Parathyroid adenoma (tissue), 2 donors: Measurements from ENCODE around the gene CIC.

Source experiments
- H2AFZ ChIP-seq: fragments of 300-600 bp; sonication (generic); one replicate; pipeline ENCODE4 v1.7.0; 2017; ENCODE audit warnings: antibody characterized with exemption, mild to moderate bottlenecking
- H3K27ac ChIP-seq: fragments of 300-600 bp; sonication (generic); one replicate; pipeline ENCODE4 v1.7.0; 2017
- H3K27me3 ChIP-seq: fragments of 300-600 bp; sonication (generic); one replicate; pipeline ENCODE4 v1.7.0; 2017; ENCODE audit warnings: low read length; ENCODE audit not compliant: control insufficient read depth, insufficient read depth
- H3K36me3 ChIP-seq: fragments of 300-600 bp; sonication (generic); one replicate; pipeline ENCODE4 v1.7.0; 2017; ENCODE audit warnings: low read length; ENCODE audit not compliant: control insufficient read depth, insufficient read depth
- H3K4me1 ChIP-seq: fragments of 300-600 bp; sonication (generic); one replicate; pipeline ENCODE4 v1.7.0; 2017; ENCODE audit warnings: control low read depth
- H3K4me2 ChIP-seq: fragments of 300-600 bp; sonication (generic); one replicate; pipeline ENCODE4 v1.7.0; 2017; ENCODE audit warnings: low read length
- H3K4me3 ChIP-seq: fragments of 300-600 bp; sonication (generic); one replicate; pipeline ENCODE4 v1.7.0; 2017; ENCODE audit warnings: low read depth, low read length
- H3K79me2 ChIP-seq: fragments of 300-600 bp; sonication (generic); one replicate; pipeline ENCODE4 v1.7.0; 2017; ENCODE audit warnings: control low read depth
- H3K9ac ChIP-seq: fragments of 300-600 bp; sonication (generic); one replicate; pipeline ENCODE4 v1.7.0; 2017; ENCODE audit warnings: mild to moderate bottlenecking
- H3K9me3 ChIP-seq: fragments of 300-600 bp; sonication (generic); one replicate; pipeline ENCODE4 v1.7.0; 2017; ENCODE audit warnings: low read length; ENCODE audit not compliant: control insufficient read depth
- TF ChIP-seq, protein P1 (sequence below): fragments of 300-600 bp; sonication (generic); IDR thresholded peaks from one replicate; pipeline ENCODE4 v1.7.0; 2017; ENCODE audit warnings: antibody characterized with exemption, mild to moderate bottlenecking
- donor health status: primary hyperparathyroidism.

The CIC gene

DNA sequence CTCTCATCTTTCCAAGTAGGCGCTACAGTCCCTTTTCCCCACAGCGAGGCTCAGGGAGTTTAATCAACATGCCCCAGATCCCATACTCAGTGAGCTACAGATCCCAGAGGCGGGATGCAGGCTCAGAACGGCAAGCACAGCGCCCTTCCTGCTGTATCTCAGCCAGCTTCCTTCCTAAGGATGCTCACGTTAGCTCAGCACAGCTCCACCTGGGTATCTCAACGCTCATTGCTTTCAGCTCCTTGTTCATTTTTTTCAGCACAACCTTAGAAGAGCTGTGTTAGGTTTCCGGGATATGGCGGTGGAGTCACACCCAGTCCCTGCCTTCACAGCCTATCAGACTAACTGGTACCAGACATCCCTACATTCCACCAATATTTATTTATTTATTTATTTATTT, 53.3 kb downstream of the CIC start:
- Histone ChIP-seq H3K36me3 (no peaks in the 10 kb centered on the region), H3K4me2 (no peak overlapping the region), H3K27me3 (no peaks in the 10 kb centered on the region), H3K4me3 (no peak overlapping the region), H2AFZ (no peak overlapping the region), H3K9ac (no peak overlapping the region), H3K4me1 (peaks cover 6% of the 10 kb centered on the region), H3K79me2 (peaks cover 4% of the 10 kb centered on the region), H3K27ac (no peak overlapping the region), H3K9me3 (no peaks in the 10 kb centered on the region)
- TF ChIP-seq, protein P1, sequence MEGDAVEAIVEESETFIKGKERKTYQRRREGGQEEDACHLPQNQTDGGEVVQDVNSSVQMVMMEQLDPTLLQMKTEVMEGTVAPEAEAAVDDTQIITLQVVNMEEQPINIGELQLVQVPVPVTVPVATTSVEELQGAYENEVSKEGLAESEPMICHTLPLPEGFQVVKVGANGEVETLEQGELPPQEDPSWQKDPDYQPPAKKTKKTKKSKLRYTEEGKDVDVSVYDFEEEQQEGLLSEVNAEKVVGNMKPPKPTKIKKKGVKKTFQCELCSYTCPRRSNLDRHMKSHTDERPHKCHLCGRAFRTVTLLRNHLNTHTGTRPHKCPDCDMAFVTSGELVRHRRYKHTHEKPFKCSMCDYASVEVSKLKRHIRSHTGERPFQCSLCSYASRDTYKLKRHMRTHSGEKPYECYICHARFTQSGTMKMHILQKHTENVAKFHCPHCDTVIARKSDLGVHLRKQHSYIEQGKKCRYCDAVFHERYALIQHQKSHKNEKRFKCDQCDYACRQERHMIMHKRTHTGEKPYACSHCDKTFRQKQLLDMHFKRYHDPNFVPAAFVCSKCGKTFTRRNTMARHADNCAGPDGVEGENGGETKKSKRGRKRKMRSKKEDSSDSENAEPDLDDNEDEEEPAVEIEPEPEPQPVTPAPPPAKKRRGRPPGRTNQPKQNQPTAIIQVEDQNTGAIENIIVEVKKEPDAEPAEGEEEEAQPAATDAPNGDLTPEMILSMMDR: no peak

DNA sequence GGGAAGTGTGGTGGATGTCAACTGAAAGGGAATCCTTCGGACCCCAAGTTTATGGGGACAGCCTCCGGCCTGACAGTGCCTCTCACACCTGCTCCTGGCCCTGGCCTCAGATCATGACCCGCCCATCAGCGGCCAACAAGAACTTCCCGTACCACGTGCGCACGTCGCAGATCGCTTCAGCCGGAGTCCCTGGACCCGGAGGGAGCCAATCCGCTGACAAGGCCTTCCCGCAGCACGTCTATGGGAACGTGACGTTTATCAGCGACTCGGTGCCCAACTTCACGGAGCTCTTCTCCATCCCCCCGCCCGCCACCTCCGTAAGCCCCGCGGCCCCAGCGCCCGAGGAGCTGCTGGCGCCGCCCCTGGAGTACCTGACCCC, 54.4 kb downstream of the CIC start:
- Histone ChIP-seq H2AFZ (no peak overlapping the region), H3K4me1 (peaks cover 3% of the 10 kb centered on the region), H3K27me3 (no peaks in the 10 kb centered on the region), H3K36me3 (no peaks in the 10 kb centered on the region), H3K4me3 (no peak overlapping the region), H3K4me2 (no peak overlapping the region), H3K9ac (no peak overlapping the region), H3K27ac (no peak overlapping the region), H3K79me2 (peaks cover 6% of the 10 kb centered on the region), H3K9me3 (no peaks in the 10 kb centered on the region)
- TF ChIP-seq, protein P1: no peak

DNA sequence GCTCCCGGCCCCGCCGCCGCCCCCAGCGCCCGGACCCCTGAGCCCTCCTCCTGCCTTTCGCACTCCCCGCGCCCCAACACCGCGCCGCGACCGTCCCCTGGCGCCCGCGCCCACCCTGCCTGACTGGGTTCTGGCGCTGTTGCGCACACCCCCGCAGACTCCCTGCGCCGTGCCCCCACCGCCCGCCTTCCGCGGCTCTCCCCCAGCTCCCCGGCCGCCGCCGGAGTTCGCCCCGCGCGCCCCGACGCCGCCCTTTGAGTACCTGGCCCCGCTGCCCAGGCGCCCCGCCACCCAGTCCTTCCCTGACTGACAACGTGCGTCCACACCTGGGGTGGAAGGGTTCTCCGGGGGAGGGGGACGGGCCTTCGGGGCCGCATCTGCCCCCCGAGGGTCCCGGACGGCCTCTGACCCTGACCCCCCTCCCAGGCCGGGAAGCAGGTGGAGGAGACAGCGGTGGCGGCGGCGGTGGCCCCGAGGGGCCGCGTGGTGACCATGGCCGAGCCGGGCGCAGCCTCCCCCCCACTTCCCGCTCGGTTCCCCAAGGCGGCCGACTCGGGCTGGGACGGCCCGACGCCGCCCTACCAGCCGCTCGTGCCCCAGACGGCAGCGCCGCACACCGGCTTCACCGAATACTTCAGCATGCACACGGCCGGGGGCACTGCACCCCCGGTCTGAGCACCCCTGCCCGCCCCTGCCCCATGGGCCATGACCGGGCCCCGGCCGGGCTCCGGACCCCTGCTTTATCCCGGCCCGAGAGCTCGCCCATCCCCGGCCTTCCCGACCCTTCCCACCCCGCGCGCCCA, 55.0 kb downstream of the CIC start:
- no peak overlapping the region for H3K4me3 ChIP-seq
- peaks cover 3% of the 10 kb centered on the region for H3K4me1 ChIP-seq
- TF ChIP-seq, protein P1: no peak
- no peaks in the 10 kb centered on the region for H3K9me3 ChIP-seq
- H3K27ac ChIP-seq: no peak overlapping the region
- H3K4me2 ChIP-seq: peak overlapping the region; percentile 11
- no peak overlapping the region for H3K9ac ChIP-seq
- H2AFZ ChIP-seq: peak overlapping the region; percentile 72
- H3K36me3 ChIP-seq: no peaks in the 10 kb centered on the region
- peaks cover 6% of the 10 kb centered on the region for H3K79me2 ChIP-seq
- H3K27me3 ChIP-seq: no peaks in the 10 kb centered on the region

DNA sequence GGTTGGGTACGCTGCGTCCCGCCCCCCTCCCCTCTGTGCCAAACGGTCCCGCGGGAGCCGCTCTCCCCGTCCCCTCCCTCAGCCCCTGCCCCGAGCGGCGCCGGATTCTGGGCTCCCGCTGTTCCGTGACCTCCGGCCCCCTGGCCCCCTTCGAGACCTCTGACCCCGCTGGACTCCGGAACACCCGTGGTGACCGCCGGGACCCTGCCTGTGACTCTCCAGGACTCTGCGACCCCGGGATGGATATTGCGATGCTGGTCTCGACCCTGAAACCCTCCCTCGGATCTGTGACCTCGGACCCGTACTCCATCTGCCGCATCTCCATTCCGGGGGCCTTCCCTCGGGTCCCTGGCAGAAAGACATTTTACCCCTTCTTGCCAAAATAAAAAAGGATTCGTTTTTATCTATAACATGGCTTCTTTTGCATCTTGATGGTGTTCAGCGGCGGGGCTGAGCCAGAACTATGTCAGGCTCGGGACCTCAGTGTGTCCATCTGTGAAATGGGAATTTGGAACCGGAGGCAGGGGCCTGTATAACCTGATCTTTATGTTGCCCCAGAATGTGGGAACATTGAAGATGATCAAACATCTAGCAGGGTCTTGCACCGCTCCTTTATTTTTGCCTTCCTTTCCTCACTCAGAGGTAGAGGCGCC, 55.7 kb downstream of the CIC start:
- H3K9me3 ChIP-seq: no peaks in the 10 kb centered on the region
- peak overlapping the region; percentile 44 for H3K4me2 ChIP-seq
- TF ChIP-seq, protein P1: no peak
- H3K27ac ChIP-seq: peak overlapping the region; percentile 40
- H3K4me3 ChIP-seq: peak overlapping the region; percentile 92
- peaks cover 6% of the 10 kb centered on the region for H3K79me2 ChIP-seq
- H3K27me3 ChIP-seq: no peaks in the 10 kb centered on the region
- no peak overlapping the region for H3K9ac ChIP-seq
- peaks cover 3% of the 10 kb centered on the region for H3K4me1 ChIP-seq
- H2AFZ ChIP-seq: peak overlapping the region; percentile 72
- H3K36me3 ChIP-seq: no peaks in the 10 kb centered on the region
